Activated naive CD8-positive, alpha-beta T cell treated with anti-CD3 and anti-CD28 coated beads, Interleukin-2, amount 10 ng/mL, durations not matched to agents 7 days and 5 days (primary cell): ENCODE data around the gene NEK8. TPM values are rescaled to one million over a fixed set of nuclear protein-coding genes. Genes with fewer than 3 reads are reported as not detected.
A peak's percentile ranks its signal among the peaks of the same experiment; 100 is the strongest.

Experiments
- ATAC-seq: fragments of 150-1000 bp; cut with Tn5 transposase; one replicate; pipeline ENCODE4 v1.10.0; 2021; ENCODE audit warnings: low read depth, moderate library complexity
- POLR2A ChIA-PET: fragments of 350-600 bp; sonication (Branson Sonifier 250); formaldehyde crosslinking; loops from one replicate; lab custom pipeline; 2021; ENCODE audit warnings: antibody characterized with exemption; lab: Charles Lee
- DNase-seq: peaks from one replicate; pipeline ENCODE4 v3.0.0; 2021
- H3K27ac Mint-ChIP-seq: one replicate; pipeline ENCODE4 v1.8.0; 2022; ENCODE audit warnings: mild to moderate bottlenecking, mixed read lengths
- H3K27me3 Mint-ChIP-seq: one replicate; pipeline ENCODE4 v1.8.0; 2022; ENCODE audit warnings: mild to moderate bottlenecking, moderate library complexity, mixed read lengths
- H3K36me3 Mint-ChIP-seq: one replicate; pipeline ENCODE4 v1.8.0; 2021; ENCODE audit warnings: mild to moderate bottlenecking, mixed read lengths
- H3K4me1 Mint-ChIP-seq: one replicate; pipeline ENCODE4 v1.8.0; 2021; ENCODE audit warnings: mixed read lengths
- H3K4me3 Mint-ChIP-seq: one replicate; pipeline ENCODE4 v1.8.0; 2022; ENCODE audit warnings: mild to moderate bottlenecking, moderate library complexity, mixed read lengths
- H3K9me3 Mint-ChIP-seq: one replicate; pipeline ENCODE4 v1.8.0; 2021; ENCODE audit warnings: mixed read lengths
- total RNA-seq, 2 experiments: library from RNA; stranded (reverse); gene quantifications; one replicate each; pipeline ENCODE4 v1.2.3, GENCODE V29; 2021

Gene NEK8
- total RNA-seq: 1 to 10 TPM; 7.1 to 8.9 TPM

DNA sequence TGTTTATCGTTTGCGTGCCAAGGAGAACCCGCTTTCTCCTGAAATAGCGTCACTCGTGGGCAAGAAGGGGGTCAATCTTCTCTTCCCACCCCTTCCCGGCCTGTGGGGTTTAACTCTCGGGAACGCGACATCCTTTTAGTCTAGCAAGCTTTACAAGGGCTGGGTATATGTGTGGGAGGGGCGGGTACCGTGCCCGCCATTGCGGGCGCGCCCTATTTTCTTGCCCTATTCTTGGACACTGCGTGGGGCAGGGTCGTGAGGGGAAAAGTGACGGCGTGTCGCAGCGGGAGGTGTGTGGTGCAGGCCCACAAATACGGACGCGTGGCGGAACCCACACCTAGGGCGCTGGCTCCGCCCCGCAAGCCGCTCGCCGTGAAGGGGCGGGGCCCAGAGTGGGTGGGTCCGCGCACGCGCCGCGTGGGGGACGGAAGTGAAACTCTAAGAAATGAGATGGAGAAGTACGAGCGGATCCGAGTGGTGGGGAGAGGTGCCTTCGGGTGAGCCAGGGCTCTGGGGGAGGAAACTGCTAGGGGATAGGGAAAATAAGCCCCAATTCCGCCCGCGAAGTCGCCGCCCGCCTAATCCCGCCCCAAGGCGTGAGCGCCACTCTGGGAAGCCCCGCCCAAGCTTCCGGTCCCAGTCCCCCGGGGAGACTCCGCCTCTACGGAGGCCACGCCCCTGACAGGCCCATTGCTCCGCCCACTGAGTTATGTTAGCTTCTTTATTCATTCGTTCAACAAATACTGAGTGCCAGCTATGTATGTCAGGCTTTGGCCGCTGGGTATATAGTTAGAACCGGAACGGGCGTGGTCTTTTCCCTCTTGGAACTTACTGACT lies at the start of gene NEK8:
NEK8 (plus strand) TSS at position 425 of the 837 bp plus-strand sequence; CDS start at position 451, 26 bp downstream.
- Mint-ChIP-seq H3K27ac (peak within 1 kb of the TSS; percentile 99), H3K27me3 (no peaks in the 10 kb centered on the region), H3K36me3 (peaks cover 10% of the 10 kb centered on the region), H3K9me3 (no peaks in the 10 kb centered on the region), H3K4me1 (peaks cover 30% of the 10 kb centered on the region), H3K4me3 (peak within 1 kb of the TSS; percentile 99)
- ATAC-seq (peak; percentile 31), DNase-seq (peak; percentile 99)
- POLR2A ChIA-PET: interaction anchor here (0.5 to 6.3 kb wide), 17 partner anchors 9 to 564 kb away, joined by 3 to 266 read pairs (median 5); partner anchors contain the start of genes DHRS13, FAM222B, PHF12 and PROCA1

DNA sequence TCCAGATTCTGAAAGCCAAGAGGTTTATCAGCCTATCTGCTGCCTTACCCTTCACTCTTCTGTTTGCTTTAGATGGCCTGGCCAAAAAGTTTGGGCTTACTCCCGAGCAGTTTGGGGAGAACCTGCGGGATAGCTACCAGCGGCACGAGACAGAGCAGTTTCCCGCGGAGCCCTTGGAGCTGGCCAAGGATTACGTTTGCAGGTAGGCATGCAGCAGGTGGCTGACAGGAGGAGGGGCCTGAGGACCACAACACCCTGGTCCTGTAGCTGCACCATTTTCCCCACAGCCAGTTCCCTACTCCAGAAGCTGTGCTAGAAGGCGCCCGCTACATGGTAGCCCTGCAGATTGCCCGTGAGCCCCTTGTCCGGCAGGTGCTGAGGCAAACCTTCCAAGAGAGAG lies 45.9 kb upstream of the NEK8 start:
- POLR2A ChIA-PET: no interaction called here
- H3K4me3 Mint-ChIP-seq: no peak overlapping the region
- DNase-seq (no peak), ATAC-seq (no peak)
- no peaks in the 10 kb centered on the region for H3K9me3 Mint-ChIP-seq
- no peaks in the 10 kb centered on the region for H3K27me3 Mint-ChIP-seq
- H3K27ac Mint-ChIP-seq: no peak overlapping the region
- peaks cover 28% of the 10 kb centered on the region for H3K36me3 Mint-ChIP-seq
- no peaks in the 10 kb centered on the region for H3K4me1 Mint-ChIP-seq

DNA sequence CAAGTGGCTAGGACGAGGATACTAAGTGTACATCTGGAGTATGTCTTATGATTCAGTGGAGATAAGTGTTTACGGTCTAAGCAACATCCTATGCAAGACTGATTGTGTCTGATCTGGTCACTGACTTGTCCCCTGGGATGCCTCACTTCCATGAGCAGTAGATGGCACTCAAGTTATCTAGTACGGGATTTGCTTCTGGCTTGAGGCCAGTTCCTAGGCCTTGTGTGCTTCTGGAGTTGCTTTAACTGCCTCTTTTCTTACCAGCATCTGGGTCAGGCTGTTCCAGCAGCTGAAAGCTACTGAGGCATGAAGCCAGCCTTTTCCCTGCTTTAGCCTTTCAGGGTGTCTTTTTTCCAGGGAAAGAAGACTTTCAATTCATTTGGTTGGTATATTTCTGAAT lies 43.6 kb upstream of the NEK8 start:
- Mint-ChIP-seq H3K36me3 (peaks cover 44% of the 10 kb centered on the region), H3K9me3 (no peaks in the 10 kb centered on the region), H3K27me3 (no peaks in the 10 kb centered on the region), H3K4me1 (no peaks in the 10 kb centered on the region), H3K4me3 (no peak overlapping the region), H3K27ac (no peak overlapping the region)
- POLR2A ChIA-PET: no interaction called here
- ATAC-seq (no peak), DNase-seq (no peak)

DNA sequence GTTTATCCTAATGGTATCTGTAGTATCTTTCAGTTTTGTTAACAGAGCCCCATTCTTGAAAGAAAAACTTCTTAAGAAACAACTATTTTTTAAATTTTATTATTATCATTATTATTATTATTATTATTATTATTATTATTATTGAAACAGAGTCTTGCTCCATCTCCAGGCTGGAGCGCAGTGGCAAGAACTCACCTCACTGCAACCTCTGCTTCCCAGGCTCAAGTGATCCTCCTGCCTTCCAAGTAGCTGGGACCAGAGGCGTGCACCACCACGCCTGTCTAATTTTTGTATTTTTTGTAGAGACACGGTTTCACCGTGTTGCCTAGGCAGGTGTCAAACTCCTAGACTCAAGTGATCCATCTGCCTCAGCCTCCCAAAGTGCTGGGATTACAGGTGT lies 43.2 kb upstream of the NEK8 start:
- no peak overlapping the region for H3K27ac Mint-ChIP-seq
- no peaks in the 10 kb centered on the region for H3K4me1 Mint-ChIP-seq
- H3K4me3 Mint-ChIP-seq: no peak overlapping the region
- H3K9me3 Mint-ChIP-seq: no peaks in the 10 kb centered on the region
- no peaks in the 10 kb centered on the region for H3K27me3 Mint-ChIP-seq
- peaks cover 44% of the 10 kb centered on the region for H3K36me3 Mint-ChIP-seq
- POLR2A ChIA-PET: no interaction called here
- DNase-seq: no peak
- no peak for ATAC-seq

DNA sequence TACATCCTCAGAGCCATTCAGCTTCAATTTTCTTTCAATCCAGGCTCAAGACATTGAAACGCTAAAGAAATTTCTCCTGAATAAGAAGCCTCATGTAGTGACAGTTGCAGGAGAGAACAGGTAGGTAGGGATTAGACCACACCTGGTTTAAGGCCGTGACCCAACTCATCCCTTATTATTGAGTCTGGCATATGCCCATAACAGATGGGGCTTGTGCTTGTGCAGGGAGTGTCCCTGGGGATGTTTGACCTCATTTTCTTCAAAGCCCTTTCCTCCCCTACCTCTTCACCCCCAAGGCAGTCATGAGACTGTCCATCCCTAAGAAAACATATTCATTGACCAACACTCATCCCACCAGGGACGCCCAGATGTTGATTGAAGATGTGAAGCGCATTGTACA lies 42.3 kb upstream of the NEK8 start:
- no peaks in the 10 kb centered on the region for H3K27me3 Mint-ChIP-seq
- H3K27ac Mint-ChIP-seq: no peak overlapping the region
- no peak for ATAC-seq
- POLR2A ChIA-PET: no interaction called here
- no peak for DNase-seq
- no peaks in the 10 kb centered on the region for H3K9me3 Mint-ChIP-seq
- H3K4me1 Mint-ChIP-seq: no peaks in the 10 kb centered on the region
- peaks cover 44% of the 10 kb centered on the region for H3K36me3 Mint-ChIP-seq
- no peak overlapping the region for H3K4me3 Mint-ChIP-seq

DNA sequence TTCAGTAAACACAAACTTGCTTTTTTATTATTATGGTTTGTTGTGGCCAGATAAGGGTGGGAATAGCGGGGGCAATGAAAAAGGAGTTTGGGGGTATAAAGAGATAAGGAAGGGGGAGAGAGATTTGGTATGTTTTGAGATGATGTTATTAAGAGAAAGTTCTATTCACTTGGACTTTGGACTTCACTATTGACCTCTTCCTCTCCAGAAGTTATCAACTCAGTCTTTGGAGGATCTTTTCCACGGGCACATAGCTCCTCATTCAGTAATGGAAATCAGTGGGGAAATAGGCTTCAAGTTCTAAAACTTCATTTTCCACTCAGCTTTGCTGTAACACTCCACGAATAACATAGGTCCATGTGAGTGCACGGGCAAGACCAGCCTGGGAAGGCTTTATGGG lies 40.1 kb upstream of the NEK8 start:
- H3K36me3 Mint-ChIP-seq: peaks cover 41% of the 10 kb centered on the region
- no peak overlapping the region for H3K4me3 Mint-ChIP-seq
- DNase-seq (no peak), ATAC-seq (no peak)
- no peaks in the 10 kb centered on the region for H3K4me1 Mint-ChIP-seq
- no peak overlapping the region for H3K27ac Mint-ChIP-seq
- POLR2A ChIA-PET: no interaction called here
- H3K27me3 Mint-ChIP-seq: no peaks in the 10 kb centered on the region
- H3K9me3 Mint-ChIP-seq: no peaks in the 10 kb centered on the region

DNA sequence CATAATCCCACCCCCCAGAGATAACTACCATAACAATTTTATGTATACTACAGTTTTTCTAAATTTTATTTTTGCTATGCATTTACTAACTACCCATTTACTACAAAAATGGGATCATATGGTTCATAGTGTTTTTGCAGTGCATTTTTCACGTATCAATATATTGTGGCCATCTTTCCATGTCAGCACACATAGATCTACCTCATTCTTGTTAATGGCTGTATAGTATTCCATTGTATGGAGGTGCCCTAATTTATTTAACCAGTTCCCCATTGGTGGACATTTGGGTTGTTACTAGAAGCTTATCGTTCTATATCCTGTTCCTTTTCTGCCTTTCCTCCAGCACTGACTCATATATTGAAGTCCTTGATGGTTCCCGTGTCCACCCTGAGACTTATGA lies 39.6 kb upstream of the NEK8 start:
- no peak for ATAC-seq
- Mint-ChIP-seq H3K27me3 (no peaks in the 10 kb centered on the region), H3K4me1 (no peaks in the 10 kb centered on the region), H3K36me3 (peaks cover 43% of the 10 kb centered on the region), H3K9me3 (no peaks in the 10 kb centered on the region), H3K27ac (no peak overlapping the region), H3K4me3 (no peak overlapping the region)
- no peak for DNase-seq
- POLR2A ChIA-PET: no interaction called here

DNA sequence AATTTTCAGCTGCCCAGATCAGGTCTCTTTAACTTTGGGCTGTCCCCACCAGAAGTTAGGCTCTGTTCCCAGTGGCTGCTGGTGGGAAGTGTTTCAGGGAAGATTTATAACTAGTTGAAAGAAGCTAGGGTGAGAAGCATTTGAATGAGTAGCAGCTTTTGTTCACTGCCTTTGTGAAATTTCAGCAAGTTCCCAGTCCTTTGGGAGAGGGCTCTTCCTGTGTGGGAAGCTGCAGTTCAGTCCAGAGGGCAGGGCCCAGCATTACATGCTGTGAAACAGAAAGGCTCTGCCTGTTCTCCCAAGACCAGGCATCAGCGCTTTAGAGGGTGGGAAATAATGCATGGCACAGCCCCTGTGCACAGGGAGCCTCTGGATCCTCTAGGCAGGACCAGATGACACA lies 34.7 kb upstream of the NEK8 start:
- no peaks in the 10 kb centered on the region for H3K4me1 Mint-ChIP-seq
- ATAC-seq (no peak), DNase-seq (no peak)
- H3K4me3 Mint-ChIP-seq: no peak overlapping the region
- POLR2A ChIA-PET: no interaction called here
- H3K36me3 Mint-ChIP-seq: peaks cover 17% of the 10 kb centered on the region
- no peaks in the 10 kb centered on the region for H3K27me3 Mint-ChIP-seq
- no peaks in the 10 kb centered on the region for H3K9me3 Mint-ChIP-seq
- no peak overlapping the region for H3K27ac Mint-ChIP-seq

DNA sequence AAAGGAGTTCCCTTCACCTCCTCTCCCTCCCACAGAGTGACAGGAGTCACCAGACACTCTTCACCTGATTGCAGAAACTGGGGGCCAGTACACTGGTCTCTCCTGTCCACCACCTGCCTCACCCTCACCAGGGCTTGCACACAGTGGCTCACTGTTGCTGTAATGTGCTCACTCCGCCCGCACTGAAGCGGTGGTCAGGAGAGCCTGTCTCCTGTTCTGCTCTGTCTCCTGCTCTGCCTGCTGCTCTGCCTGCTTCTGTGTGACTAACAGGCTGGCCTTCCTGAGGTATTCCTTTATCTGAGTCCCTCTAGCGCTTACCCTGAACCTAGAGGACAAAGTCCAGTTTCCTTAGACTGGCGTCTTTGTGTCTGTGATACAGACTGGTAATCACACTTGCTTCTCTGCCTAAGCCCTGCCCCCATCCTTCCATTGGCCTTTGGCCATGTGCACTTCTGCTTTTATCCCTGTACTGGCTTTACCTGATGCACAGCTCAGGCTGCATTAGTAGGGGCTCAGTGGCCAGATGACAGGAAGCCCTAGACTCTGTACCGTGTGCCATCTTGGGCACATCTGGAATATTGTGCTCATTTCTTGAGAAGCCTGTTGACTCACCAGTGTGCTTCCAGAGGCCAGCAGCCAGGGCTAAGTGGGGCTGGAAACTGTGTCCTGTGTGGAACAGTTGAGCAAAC lies 30.2 kb upstream of the NEK8 start:
- ATAC-seq (no peak), DNase-seq (no peak)
- Mint-ChIP-seq H3K4me3 (no peak overlapping the region), H3K9me3 (no peaks in the 10 kb centered on the region), H3K27ac (no peak overlapping the region), H3K36me3 (peaks cover 12% of the 10 kb centered on the region), H3K27me3 (no peaks in the 10 kb centered on the region), H3K4me1 (no peaks in the 10 kb centered on the region)
- POLR2A ChIA-PET: no interaction called here

DNA sequence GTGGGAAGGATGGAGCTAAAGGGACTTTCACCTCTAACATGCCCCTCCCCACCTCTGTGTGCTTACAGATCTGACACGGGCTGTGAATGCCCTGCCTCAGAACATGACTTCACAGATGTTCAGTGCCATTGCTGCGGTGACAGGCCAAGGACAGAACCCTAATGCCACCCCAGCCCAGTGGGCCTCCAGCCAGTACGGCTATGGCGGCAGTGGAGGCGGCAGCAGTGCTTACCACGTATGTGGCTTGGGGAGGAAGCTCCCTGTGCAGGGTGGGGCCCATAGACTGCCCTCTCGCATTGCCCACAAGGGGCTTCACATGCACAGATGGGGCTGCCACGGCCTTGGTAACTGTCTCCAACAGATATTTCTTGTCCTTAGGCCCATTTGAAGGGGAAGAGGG lies 28.3 kb upstream of the NEK8 start:
- H3K4me1 Mint-ChIP-seq: no peaks in the 10 kb centered on the region
- DNase-seq (no peak), ATAC-seq (no peak)
- H3K36me3 Mint-ChIP-seq: peaks cover 9% of the 10 kb centered on the region
- no peak overlapping the region for H3K4me3 Mint-ChIP-seq
- H3K9me3 Mint-ChIP-seq: no peaks in the 10 kb centered on the region
- POLR2A ChIA-PET: no interaction called here
- no peak overlapping the region for H3K27ac Mint-ChIP-seq
- H3K27me3 Mint-ChIP-seq: no peaks in the 10 kb centered on the region

DNA sequence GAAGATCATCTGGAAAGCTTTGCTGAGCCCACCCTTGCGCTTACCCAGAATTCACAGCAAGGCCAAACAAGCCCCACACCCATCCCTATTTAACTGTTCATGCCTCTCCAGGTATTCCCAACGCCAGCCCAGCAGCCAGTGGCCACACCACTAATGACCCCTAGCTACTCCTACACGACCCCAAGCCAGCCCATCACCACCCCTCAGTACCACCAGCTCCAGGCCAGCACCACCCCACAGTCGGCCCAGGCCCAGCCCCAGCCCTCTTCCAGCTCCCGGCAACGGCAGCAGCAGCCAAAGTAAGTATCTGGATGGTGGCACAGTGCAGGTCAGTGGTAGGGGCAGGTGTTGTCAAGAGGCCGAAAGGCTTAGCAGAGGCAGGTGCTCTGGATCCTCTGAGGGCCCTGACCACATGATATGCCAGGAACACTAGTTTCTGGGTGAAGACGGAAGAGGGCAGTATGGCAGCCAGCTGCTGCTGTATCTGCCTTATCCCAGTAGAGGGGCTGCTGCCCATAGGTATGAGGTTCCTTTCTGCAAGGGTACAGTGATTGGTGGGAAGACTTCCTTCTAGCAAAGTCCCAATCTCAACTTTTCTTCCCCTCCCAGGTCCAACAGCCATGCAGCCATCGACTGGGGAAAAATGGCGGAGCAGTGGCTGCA lies 27.6 kb upstream of the NEK8 start:
- no peak for DNase-seq
- POLR2A ChIA-PET: interaction anchor here (1.2 kb wide), 1 partner anchor 10 kb away, joined by 3 read pairs; no protein-coding TSS in a partner anchor
- Mint-ChIP-seq H3K27me3 (no peaks in the 10 kb centered on the region), H3K36me3 (peaks cover 9% of the 10 kb centered on the region), H3K9me3 (no peaks in the 10 kb centered on the region), H3K4me3 (no peak overlapping the region), H3K4me1 (no peaks in the 10 kb centered on the region), H3K27ac (peak overlapping the region; percentile 5)
- no peak for ATAC-seq

DNA sequence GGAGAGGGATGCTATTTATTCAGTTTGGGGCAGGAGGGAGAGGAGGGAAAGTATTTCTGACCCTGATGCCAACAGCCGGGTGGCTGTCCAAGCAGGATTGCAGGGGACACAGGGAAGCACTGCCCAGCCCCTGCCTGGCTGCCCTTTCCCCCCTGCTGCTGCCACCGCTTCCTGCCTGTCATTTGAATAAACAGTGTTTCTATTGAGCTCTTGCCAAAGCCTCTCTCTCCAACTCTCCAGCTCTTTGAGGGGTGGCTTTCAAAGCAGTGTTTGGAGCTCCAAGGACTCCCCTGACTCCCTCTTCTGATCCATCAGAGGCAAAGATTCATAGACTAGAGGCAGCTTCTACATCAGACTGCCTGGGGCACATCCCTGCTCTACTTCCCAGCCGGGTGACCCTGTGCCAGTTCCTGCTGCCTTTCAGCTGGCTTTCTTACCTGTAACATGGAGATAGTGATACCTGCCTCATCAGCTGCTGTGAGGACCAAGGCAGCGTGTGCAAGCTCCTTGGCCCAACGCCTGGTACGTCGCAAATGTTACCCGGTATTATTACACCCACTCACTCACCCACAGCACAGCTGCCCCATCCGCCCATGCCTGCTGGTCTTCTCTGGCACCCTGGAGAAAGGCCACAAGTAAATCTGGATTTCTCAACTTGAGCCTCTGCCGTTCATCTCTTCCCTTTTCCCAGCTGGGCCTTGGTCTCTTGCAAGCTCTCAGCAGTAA lies 26.4 kb upstream of the NEK8 start:
- no peaks in the 10 kb centered on the region for H3K9me3 Mint-ChIP-seq
- H3K4me3 Mint-ChIP-seq: no peak overlapping the region
- no peaks in the 10 kb centered on the region for H3K27me3 Mint-ChIP-seq
- H3K36me3 Mint-ChIP-seq: peaks cover 9% of the 10 kb centered on the region
- peaks cover 1% of the 10 kb centered on the region for H3K4me1 Mint-ChIP-seq
- POLR2A ChIA-PET: interaction anchor here (0.8 to 1.2 kb wide), 4 partner anchors 9 to 31 kb away, joined by 3 read pairs; partner anchors contain the start of gene RPL23A
- DNase-seq: no peak
- no peak for ATAC-seq
- H3K27ac Mint-ChIP-seq: peak overlapping the region; percentile 36

DNA sequence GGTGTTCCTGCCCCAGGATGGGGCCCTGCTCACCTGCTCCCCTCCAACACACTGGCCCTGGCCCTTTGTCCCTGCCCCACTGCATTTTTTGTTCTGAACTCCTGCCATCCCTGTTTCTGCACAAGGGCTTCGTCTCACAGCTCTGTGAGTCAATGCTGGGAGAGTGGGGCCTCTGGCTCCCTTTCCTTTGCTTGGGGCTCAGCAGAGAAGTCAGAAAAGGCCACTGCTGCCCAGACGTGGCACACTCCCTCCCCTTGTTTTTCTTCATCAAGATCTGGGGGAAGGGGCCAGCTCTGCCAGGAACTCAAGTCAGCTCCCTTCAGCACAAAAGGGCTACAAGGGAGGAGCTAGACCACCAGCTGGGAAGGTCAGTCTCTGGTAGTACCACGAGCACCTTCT lies 25.8 kb upstream of the NEK8 start:
- Mint-ChIP-seq H3K27ac (peak overlapping the region; percentile 36), H3K9me3 (no peaks in the 10 kb centered on the region), H3K4me3 (no peak overlapping the region), H3K36me3 (peaks cover 9% of the 10 kb centered on the region), H3K4me1 (peaks cover 2% of the 10 kb centered on the region), H3K27me3 (no peaks in the 10 kb centered on the region)
- ATAC-seq (no peak), DNase-seq (no peak)
- POLR2A ChIA-PET: interaction anchor here (0.8 kb wide), 3 partner anchors 12 to 32 kb away, joined by 3 read pairs; partner anchors contain the start of gene RPL23A
